ENCODE results near the gene VASH2. TPM values are rescaled to one million over a fixed set of nuclear protein-coding genes. Genes with fewer than 3 reads are reported as not detected.
"Not testable (repeated sequence)": the region's sequence is repeated elsewhere in the genome, so short reads cannot be mapped to it uniquely, and the experiment has no call there.

VASH2 gene
- total RNA-seq, 1 experiment from 2014 or later = not detected

DNA sequence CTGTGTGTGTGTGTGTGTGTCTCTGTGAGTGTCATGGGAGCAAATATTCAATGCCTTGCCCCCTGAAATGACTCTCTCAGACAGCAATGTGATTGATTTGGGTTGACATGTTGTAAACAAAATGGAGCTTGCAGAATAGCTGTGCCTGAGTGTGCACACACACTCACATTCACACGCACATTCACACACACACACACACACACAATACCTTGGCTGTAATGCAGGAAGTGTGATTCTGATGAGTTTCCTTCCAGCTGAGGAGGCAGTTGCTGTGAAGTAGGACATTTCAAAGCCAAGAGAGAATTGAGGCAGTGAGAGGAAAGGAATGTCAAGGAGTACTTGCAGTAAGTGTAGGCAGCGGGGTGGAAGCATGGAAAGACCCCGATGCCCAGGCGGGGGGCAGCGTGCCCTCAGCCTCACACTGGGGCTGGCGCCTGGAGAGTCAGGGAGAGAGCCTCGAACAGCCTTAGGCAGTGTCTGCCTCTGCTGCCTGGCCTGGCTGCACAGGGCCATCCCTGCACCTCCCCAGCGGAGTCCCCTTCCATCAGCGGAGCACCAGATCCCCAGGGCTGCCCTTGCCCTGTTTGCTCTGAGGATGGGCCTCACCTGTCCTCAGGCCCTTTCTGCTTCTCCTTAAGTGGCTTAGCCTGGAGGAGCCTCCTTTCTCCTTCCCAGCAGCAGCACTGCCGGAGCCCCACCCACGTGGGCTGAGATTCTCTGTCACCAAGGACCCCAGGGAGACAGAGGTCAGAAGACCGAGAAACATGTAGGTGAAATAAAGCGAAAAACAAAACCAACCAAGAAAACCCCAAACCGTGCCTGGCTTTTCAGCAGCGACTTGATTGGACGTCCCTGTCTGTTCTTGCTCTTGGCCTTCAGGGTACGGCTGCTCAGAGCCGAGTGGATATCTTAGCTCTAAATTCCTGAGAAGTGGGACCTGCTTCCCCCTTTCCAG lies 9.2 kb downstream of the VASH2 start:
- BruUV-seq (replicated peaks) = no TSS peak
- peaks cover 6% of the 10 kb centered on the region for H3K9me3 Mint-ChIP-seq (ENCODE audit: unreplicated experiment)
- no peaks in the 10 kb centered on the region for H3K4me1 Mint-ChIP-seq (ENCODE audit: insufficient read depth, unreplicated experiment)
- intact Hi-C loops (cut with micrococcal nuclease) = no loop called here
- H3K27me3 Mint-ChIP-seq (ENCODE audit: insufficient read depth, unreplicated experiment) = peaks cover 49% of the 10 kb centered on the region
- H3K4me3 Mint-ChIP-seq (ENCODE audit: unreplicated experiment) = no peak overlapping the region
- no peak overlapping the region for H3K27ac Mint-ChIP-seq (ENCODE audit: low read depth, unreplicated experiment)
- ChIA-PET CTCF (interaction anchor here (0.6 to 1.0 kb wide), 3 partner anchors 20 to 38 kb away, joined by 3 to 4 read pairs (median 4); no protein-coding TSS in a partner anchor), POLR2A (interaction anchor here (0.6 kb wide), 1 partner anchor 67 kb away, joined by 3 read pairs; no protein-coding TSS in a partner anchor)
- H3K36me3 Mint-ChIP-seq (ENCODE audit: insufficient read depth, unreplicated experiment) = no peaks in the 10 kb centered on the region
- DNase-seq (ENCODE audit: unreplicated experiment) = no peak
- TF ChIP-seq, protein P1, sequence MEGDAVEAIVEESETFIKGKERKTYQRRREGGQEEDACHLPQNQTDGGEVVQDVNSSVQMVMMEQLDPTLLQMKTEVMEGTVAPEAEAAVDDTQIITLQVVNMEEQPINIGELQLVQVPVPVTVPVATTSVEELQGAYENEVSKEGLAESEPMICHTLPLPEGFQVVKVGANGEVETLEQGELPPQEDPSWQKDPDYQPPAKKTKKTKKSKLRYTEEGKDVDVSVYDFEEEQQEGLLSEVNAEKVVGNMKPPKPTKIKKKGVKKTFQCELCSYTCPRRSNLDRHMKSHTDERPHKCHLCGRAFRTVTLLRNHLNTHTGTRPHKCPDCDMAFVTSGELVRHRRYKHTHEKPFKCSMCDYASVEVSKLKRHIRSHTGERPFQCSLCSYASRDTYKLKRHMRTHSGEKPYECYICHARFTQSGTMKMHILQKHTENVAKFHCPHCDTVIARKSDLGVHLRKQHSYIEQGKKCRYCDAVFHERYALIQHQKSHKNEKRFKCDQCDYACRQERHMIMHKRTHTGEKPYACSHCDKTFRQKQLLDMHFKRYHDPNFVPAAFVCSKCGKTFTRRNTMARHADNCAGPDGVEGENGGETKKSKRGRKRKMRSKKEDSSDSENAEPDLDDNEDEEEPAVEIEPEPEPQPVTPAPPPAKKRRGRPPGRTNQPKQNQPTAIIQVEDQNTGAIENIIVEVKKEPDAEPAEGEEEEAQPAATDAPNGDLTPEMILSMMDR (IDR thresholded peaks at IDR 0.05; ENCODE audit: unreplicated experiment) = no peak

DNA sequence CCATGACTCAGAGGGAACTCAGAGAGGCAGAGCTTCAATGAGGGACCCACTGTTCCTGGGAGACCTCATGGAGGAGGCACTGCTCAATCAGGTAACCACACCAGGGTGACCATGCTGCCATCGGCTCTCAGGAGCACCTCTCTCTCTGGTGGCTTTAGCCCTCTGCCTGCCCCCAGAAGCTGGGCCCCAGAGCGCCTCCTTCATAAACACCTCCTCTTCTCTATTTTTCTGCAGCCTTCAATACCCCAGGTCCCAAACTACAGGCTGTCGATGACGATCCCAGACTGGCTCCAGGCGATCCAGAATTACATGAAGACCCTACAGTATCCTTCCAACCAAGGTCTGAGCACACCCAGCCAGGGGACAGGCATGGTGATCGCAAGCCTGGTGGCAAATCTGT lies 10.6 kb downstream of the VASH2 start:
- BruUV-seq (replicated peaks) = no TSS peak
- CTCF ChIA-PET = no interaction called here
- H3K27me3 Mint-ChIP-seq (ENCODE audit: insufficient read depth, unreplicated experiment) = peaks cover 48% of the 10 kb centered on the region
- intact Hi-C loops (cut with micrococcal nuclease) = no loop called here
- H3K27ac Mint-ChIP-seq (ENCODE audit: low read depth, unreplicated experiment) = no peak overlapping the region
- no peaks in the 10 kb centered on the region for H3K36me3 Mint-ChIP-seq (ENCODE audit: insufficient read depth, unreplicated experiment)
- peaks cover 6% of the 10 kb centered on the region for H3K9me3 Mint-ChIP-seq (ENCODE audit: unreplicated experiment)
- H3K4me3 Mint-ChIP-seq (ENCODE audit: unreplicated experiment) = no peak overlapping the region
- TF ChIP-seq, protein P1 (IDR thresholded peaks at IDR 0.05; ENCODE audit: unreplicated experiment) = no peak
- POLR2A ChIA-PET = no interaction called here
- no peaks in the 10 kb centered on the region for H3K4me1 Mint-ChIP-seq (ENCODE audit: insufficient read depth, unreplicated experiment)
- no peak for DNase-seq (ENCODE audit: unreplicated experiment)

DNA sequence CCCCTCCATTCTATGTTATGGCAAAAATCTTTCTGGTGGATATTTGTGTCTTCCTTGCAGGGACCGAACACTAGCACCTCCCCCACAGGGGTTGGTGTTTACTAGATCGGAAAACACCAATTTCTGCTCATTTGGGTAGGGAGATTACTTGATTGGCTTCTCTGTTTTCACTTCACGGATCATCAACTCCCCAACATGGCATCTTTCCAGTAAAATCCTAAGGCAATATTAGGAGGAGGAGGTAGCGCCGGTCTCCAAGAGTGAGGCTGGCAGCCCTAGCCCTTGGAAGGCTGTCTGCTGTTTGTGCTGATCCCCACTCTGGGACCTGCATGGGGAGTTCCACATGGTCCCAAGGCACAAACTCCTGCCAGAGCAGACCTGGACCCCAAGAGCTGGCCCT lies 12.2 kb downstream of the VASH2 start:
- BruUV-seq (replicated peaks) = no TSS peak
- no peak for DNase-seq (ENCODE audit: unreplicated experiment)
- TF ChIP-seq, protein P1 (IDR thresholded peaks at IDR 0.05; ENCODE audit: unreplicated experiment) = no peak
- ChIA-PET CTCF (interaction anchor here (1.0 kb wide), 1 partner anchor 32 kb away, joined by 5 read pairs; no protein-coding TSS in a partner anchor), POLR2A (no interaction called here)
- Mint-ChIP-seq H3K4me1 (ENCODE audit: insufficient read depth, unreplicated experiment) (no peaks in the 10 kb centered on the region), H3K27me3 (ENCODE audit: insufficient read depth, unreplicated experiment) (peaks cover 54% of the 10 kb centered on the region), H3K9me3 (ENCODE audit: unreplicated experiment) (peaks cover 6% of the 10 kb centered on the region), H3K4me3 (ENCODE audit: unreplicated experiment) (no peak overlapping the region), H3K36me3 (ENCODE audit: insufficient read depth, unreplicated experiment) (no peaks in the 10 kb centered on the region), H3K27ac (ENCODE audit: low read depth, unreplicated experiment) (no peak overlapping the region)
- intact Hi-C loops (cut with micrococcal nuclease) = no loop called here

DNA sequence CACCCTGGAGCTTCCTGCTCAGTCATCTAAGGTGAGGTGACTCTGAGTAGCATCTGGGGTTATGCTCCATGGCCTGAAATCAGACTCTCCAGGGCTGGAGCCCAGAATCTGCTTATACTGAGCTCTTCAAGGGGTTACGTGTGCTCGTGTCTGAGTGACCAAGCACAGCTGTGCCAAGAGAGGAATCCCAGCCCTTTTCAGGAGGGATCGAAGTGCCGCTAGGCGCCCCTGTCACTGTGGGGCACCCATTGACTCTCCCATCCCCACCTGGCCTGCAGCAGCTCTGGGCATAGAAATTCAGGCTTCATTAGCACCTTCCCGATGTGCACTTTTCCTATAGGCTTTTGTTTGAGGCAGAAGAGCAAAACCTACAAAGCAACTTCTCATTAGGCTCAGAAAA lies 13.8 kb downstream of the VASH2 start:
- peaks cover 6% of the 10 kb centered on the region for H3K9me3 Mint-ChIP-seq (ENCODE audit: unreplicated experiment)
- ChIA-PET POLR2A (interaction anchor here (1.1 to 1.2 kb wide), 2 partner anchors 11 to 24 kb away, joined by 3 to 4 read pairs; no protein-coding TSS in a partner anchor), CTCF (interaction anchor here (0.6 to 5.8 kb wide), 6 partner anchors 24 to 508 kb away, joined by 3 to 39 read pairs (median 3); no protein-coding TSS in a partner anchor)
- no TSS peak for BruUV-seq (replicated peaks)
- H3K27me3 Mint-ChIP-seq (ENCODE audit: insufficient read depth, unreplicated experiment) = peaks cover 63% of the 10 kb centered on the region
- H3K27ac Mint-ChIP-seq (ENCODE audit: low read depth, unreplicated experiment) = no peak overlapping the region
- H3K4me3 Mint-ChIP-seq (ENCODE audit: unreplicated experiment) = no peak overlapping the region
- TF ChIP-seq, protein P1 (IDR thresholded peaks at IDR 0.05; ENCODE audit: unreplicated experiment) = no peak
- intact Hi-C loops (cut with micrococcal nuclease) = no loop called here
- H3K4me1 Mint-ChIP-seq (ENCODE audit: insufficient read depth, unreplicated experiment) = no peaks in the 10 kb centered on the region
- no peaks in the 10 kb centered on the region for H3K36me3 Mint-ChIP-seq (ENCODE audit: insufficient read depth, unreplicated experiment)
- DNase-seq (ENCODE audit: unreplicated experiment) = no peak

DNA sequence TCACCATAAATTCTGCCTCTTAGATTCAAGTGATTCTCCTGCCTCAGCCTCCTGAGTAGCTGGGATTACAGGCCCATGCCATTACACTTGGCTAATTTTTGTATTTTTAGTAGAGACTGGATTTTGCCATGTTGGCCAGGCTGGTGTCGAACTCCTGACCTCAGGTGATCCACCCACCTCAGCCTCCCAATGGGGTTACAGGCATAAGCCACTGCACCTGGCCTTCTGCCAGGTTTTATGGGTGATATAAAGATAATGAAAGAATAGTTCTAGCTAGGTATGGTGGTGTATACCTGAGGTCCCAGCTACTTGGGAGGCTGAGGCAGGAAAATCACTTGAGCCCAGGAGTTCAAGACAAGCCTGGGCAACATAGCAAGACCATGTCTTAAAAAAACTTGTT lies 14.7 kb downstream of the VASH2 start:
- intact Hi-C loops (cut with micrococcal nuclease) = not testable (repeated sequence)

More for the DNA sequence above, 14.7 kb downstream of the VASH2 start:
- DNase-seq (ENCODE audit: unreplicated experiment); H3K4me3 Mint-ChIP-seq (ENCODE audit: unreplicated experiment); H3K9me3 Mint-ChIP-seq (ENCODE audit: unreplicated experiment); H3K27ac Mint-ChIP-seq (ENCODE audit: low read depth, unreplicated experiment); BruUV-seq (replicated peaks); H3K36me3 Mint-ChIP-seq (ENCODE audit: insufficient read depth, unreplicated experiment); H3K4me1 Mint-ChIP-seq (ENCODE audit: insufficient read depth, unreplicated experiment): not testable (repeated sequence)
- ChIA-PET CTCF (interaction anchor here (0.6 to 5.8 kb wide), 6 partner anchors 7 to 184 kb away, joined by 3 to 39 read pairs (median 3); no protein-coding TSS in a partner anchor), POLR2A (interaction anchor here (1.0 to 1.3 kb wide), 3 partner anchors 14 to 173 kb away, joined by 3 read pairs; partner anchors contain the start of genes NSL1, TATDN3 and VASH2)
- H3K27me3 Mint-ChIP-seq (ENCODE audit: insufficient read depth, unreplicated experiment) = peaks cover 63% of the 10 kb centered on the region

Measured in MCF 10A (cell line).